ENCODE data around the gene ZNF497.
A peak's percentile ranks its signal among the peaks of the same experiment; 100 is the strongest.

Gene ZNF497

DNA sequence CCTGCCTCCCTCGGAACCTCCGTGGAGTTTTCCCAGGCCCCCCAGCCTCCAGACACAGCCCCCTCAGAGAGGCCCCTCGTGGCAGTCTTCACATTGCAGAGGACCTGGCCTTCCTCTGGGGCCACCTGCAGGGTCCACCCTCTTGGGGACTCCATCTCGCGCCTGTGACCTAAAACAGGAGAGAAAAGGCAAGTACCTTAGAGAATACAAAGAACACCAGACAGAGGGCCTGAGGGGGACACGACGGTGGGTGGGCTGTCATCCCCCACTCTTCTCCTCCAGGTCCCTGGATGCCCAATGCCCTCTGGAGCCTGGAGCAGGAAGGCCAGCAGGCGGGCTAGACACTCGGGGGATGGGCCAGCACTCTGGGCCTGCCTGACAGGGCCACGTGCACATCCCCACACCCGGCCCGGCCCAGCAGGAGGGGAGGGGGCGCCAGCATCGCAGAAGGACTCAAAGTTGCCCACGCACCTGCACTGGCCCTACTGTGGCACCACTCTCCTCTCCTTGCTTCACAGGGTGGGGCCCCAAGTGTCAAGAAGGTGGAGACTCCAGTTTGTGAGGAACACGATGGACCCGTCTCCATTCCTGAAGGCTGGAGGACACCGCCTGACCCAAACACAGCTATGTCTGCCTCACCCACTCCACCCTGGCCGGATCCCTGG is 4.9 kb downstream of the ZNF497 start:
- TF ChIP-seq, protein P1, sequence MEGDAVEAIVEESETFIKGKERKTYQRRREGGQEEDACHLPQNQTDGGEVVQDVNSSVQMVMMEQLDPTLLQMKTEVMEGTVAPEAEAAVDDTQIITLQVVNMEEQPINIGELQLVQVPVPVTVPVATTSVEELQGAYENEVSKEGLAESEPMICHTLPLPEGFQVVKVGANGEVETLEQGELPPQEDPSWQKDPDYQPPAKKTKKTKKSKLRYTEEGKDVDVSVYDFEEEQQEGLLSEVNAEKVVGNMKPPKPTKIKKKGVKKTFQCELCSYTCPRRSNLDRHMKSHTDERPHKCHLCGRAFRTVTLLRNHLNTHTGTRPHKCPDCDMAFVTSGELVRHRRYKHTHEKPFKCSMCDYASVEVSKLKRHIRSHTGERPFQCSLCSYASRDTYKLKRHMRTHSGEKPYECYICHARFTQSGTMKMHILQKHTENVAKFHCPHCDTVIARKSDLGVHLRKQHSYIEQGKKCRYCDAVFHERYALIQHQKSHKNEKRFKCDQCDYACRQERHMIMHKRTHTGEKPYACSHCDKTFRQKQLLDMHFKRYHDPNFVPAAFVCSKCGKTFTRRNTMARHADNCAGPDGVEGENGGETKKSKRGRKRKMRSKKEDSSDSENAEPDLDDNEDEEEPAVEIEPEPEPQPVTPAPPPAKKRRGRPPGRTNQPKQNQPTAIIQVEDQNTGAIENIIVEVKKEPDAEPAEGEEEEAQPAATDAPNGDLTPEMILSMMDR (IDR thresholded peaks at IDR 0.05; ENCODE audit: insufficient read depth, low read depth, low read length, missing control alignments): no peak
- DNase-seq (ENCODE audit: low read depth): no peak
- no peak overlapping the region for H3K4me3 ChIP-seq (ENCODE audit: low read length)

DNA sequence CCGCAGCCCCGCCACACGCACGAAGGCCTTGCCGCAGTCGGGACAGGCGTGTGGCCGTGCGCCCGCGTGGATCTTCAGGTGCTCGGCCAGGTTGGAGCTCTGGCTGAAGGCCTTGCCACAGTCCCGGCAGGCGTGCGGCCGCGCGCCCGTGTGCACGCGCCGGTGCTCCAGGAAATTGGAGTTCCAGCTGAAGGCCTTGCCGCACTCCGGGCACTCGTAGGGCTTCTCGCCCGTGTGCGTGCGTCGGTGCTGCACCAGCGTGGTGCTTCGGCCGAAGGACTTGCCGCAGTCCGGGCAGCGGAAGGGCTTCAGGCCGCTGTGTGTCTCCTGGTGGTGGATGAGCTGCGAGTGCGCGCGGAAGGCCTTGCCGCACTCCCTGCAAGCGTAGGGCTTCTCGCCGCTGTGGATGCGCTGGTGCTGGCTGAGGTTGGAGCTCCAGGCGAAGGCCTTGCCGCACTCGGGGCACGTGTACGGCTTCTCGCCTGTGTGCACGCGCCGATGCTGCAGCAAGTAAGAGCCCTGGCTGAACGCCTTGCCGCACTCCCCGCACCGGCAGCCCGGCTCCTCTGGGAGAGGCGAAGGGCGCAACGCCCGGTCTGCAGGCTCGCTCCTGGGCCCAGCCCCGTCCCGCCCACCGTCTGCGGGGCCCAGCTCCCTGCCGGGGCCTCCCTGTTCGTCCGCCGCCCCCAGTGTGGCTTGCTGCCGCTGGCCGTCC is 5.6 kb downstream of the ZNF497 start:
- H3K4me3 ChIP-seq (ENCODE audit: low read length): peak overlapping the region; percentile 1
- no peak for DNase-seq (ENCODE audit: low read depth)
- TF ChIP-seq, protein P1 (IDR thresholded peaks at IDR 0.05; ENCODE audit: insufficient read depth, low read depth, low read length, missing control alignments): no peak

DNA sequence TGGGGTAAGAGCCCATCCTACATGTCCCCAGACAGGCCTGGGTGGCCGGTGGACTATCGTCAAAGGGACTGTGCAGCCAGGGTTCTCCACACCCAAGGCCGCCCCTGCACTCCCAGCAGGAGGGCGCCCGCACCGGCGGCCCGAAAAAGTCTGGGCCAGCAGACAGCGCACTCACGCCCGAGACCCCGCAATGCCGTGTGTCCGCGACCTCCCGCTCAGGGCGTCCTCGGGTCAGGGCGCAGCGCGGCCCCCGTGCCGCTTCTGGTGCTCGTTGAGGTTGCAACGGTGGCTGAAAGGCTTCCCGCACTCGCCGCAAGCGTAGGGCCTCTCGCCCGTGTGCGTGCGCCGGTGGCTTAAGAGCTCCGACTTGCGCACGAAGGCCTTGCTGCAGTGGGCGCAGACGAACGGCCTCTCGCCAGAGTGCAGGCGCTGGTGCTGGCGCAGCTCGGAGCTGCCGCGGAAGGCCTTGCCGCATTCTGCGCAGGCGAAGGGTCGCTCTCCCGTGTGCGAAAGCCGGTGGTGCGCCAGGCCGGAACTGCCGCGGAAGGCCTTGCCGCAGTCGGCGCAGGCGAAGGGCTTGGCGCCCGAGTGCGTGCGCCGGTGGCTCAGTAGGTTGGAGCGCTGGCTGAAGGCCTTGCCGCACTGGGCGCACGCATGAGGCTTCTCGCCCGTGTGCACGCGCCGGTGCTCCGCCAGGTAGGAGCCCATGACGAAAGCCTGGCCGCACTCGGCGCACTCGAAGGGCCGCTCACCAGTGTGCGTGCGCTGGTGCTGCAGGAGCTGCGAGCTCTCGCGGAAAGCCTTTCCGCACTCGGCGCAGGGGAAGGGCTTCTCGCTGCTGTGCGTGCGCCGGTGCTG is 6.4 kb downstream of the ZNF497 start:
- H3K4me3 ChIP-seq (ENCODE audit: low read length): peak overlapping the region; percentile 1
- TF ChIP-seq, protein P1 (IDR thresholded peaks at IDR 0.05; ENCODE audit: insufficient read depth, low read depth, low read length, missing control alignments): no peak
- peak; percentile 41 for DNase-seq (ENCODE audit: low read depth)

DNA sequence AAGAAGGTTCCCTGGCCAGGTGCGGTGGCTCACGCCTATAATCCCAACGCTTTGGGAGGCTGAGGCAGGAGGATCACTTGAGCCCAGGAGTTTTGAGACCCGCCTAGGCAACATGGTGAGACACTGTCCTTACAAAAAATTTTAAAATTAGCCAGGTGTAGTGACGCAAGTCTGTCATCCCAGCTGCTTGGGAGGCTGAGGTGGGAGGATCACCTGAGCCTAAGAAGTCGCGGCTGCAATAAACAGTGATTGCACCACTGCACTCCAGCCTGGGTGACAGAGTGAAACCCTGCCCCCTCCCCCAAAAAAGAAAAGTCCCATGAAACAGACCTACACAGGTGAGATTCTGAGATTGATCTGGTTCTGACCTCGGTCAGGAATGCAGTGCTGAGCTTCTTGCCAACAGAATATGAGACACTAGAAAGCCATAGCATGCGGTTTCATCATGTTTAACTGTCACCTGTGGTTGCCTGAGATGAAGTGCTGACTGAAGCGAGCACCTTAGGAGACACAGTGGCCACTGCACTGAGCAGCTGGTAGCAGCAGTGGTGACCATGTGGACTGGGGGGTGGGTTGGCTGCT is 7.2 kb downstream of the ZNF497 start:
- TF ChIP-seq, protein P1 (IDR thresholded peaks at IDR 0.05; ENCODE audit: insufficient read depth, low read depth, low read length, missing control alignments): no peak
- DNase-seq (ENCODE audit: low read depth): no peak
- H3K4me3 ChIP-seq (ENCODE audit: low read length): no peak overlapping the region

DNA sequence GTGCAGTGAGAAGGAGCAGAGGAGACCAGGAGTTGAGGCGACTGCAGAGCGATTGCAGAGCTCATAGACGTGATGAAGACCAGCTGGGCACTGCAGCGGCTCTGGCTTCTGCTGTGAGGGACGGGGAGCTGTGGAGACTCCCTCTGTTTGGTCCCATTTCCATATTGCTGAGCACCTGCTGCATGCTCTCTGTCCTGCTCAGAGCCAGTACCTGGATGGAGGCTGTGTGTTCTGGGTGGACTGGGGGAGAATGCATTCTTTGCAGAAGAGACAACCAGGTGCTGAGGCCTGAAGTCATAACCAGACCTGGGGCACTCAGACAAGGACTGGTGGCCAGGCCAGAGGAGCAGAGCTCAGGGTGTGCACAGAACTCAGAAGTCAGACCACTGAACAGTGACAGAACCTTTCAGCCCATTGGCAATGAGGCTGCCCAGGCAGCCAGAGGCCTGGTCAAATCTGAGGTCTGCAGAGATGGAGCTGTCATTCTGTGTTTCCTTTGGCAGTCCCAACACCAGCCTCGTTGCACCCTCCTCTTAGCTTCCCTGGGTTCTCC is 8.0 kb downstream of the ZNF497 start:
- no peak for DNase-seq (ENCODE audit: low read depth)
- TF ChIP-seq, protein P1 (IDR thresholded peaks at IDR 0.05; ENCODE audit: insufficient read depth, low read depth, low read length, missing control alignments): no peak
- H3K4me3 ChIP-seq (ENCODE audit: low read length): no peak overlapping the region

DNA sequence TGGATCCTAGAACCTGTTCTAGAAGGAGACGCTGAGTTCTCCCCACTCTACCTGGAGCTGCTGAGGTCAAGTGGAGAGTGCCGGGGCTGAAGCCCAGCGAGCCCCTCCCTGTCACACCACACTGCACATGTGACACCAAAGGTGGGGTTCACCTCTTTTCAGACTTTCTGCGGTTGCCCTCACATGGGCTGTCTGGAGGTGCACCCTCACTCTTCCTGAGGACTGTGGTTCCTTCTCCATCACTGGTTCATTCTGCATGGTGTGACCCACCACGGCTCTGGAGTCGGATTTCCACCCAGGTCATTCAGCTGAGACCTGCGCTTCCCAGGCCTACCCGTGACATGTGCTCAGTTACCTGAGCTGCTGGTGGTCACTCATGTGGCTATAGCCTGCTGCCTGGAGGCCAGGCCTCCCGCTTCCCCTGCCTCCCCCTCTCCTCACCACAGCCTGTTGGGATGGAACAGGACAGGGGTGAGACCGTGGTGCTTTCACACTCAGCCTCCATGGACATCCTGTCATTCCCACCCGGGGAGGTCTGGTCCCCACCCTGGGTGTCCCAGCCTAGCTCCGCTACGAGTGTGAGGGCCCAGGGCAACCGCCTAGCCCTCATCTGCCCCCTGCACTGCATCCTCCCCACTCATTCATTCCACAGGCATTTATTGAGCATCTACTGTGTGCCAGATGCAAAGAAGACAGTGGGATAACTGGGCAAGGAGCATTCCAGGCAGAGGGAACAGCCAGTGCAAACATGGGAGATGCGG is 8.7 kb downstream of the ZNF497 start:
- TF ChIP-seq, protein P1 (IDR thresholded peaks at IDR 0.05; ENCODE audit: insufficient read depth, low read depth, low read length, missing control alignments): no peak
- H3K4me3 ChIP-seq (ENCODE audit: low read length): no peak overlapping the region
- no peak for DNase-seq (ENCODE audit: low read depth)
